8988T (cell line): ENCODE measurements around the gene TAS2R60.
"Not testable (repeated sequence)": the region's sequence is repeated elsewhere in the genome, so short reads cannot be mapped to it uniquely, and the experiment has no call there.

Experiments used
- DNase-seq: peaks from one replicate; pipeline ENCODE4 v3.0.0; 2011

TAS2R60 gene

GRCh38 chr7:143443153-143443552 lies at the start of gene TAS2R60:
TAS2R60 (plus strand) TSS chr7:143443453; CDS start chr7:143443453, 0 bp downstream.
- DNase-seq: no peak

- no peak for DNase-seq
Measured at GRCh38 chr7:143394068-143394467, 49.2 kb upstream of the TAS2R60 start.

GRCh38 chr7:143394777-143395176 lies 48.5 kb upstream of the TAS2R60 start:
- DNase-seq: no peak

GRCh38 chr7:143395187-143396149 lies 47.8 kb upstream of the TAS2R60 start:
- DNase-seq: no peak

- no peak for DNase-seq
Measured at GRCh38 chr7:143396182-143396581, 47.1 kb upstream of the TAS2R60 start.

- no peak for DNase-seq
Measured at GRCh38 chr7:143396625-143397556, 46.4 kb upstream of the TAS2R60 start.

GRCh38 chr7:143397710-143398530 lies 45.3 kb upstream of the TAS2R60 start:
- no peak for DNase-seq

GRCh38 chr7:143398616-143399015 lies 44.6 kb upstream of the TAS2R60 start:
- DNase-seq: no peak

GRCh38 chr7:143399151-143399550 lies 44.1 kb upstream of the TAS2R60 start:
- DNase-seq: no peak

- DNase-seq: no peak
Measured at GRCh38 chr7:143399642-143400041, 43.6 kb upstream of the TAS2R60 start.

GRCh38 chr7:143401265-143401664 lies 42.0 kb upstream of the TAS2R60 start:
- DNase-seq: no peak

GRCh38 chr7:143402233-143402632 lies 41.0 kb upstream of the TAS2R60 start:
- not testable (repeated sequence) for DNase-seq

- DNase-seq: no peak
Measured at GRCh38 chr7:143405173-143406001, 37.9 kb upstream of the TAS2R60 start.

GRCh38 chr7:143406002-143406357 lies 37.3 kb upstream of the TAS2R60 start:
- DNase-seq: no peak

GRCh38 chr7:143407287-143408251 lies 35.7 kb upstream of the TAS2R60 start:
- no peak for DNase-seq

- DNase-seq: no peak
Measured at GRCh38 chr7:143408252-143408685, 35.0 kb upstream of the TAS2R60 start.

GRCh38 chr7:143408686-143409561 lies 34.3 kb upstream of the TAS2R60 start, which contains the start of gene EPHA1:
EPHA1 (minus strand) TSS chr7:143408856; CDS start chr7:143408805, 51 bp downstream.
- no peak for DNase-seq

- no peak for DNase-seq
Measured at GRCh38 chr7:143410521-143411004, 32.7 kb upstream of the TAS2R60 start.
